GM19463 (cell line): ENCODE measurements around the gene NSUN2.
"Not testable (repeated sequence)": the region's sequence is repeated elsewhere in the genome, so short reads cannot be mapped to it uniquely, and the experiment has no call there.

Experiments
- ATAC-seq: cut with Tn5 transposase; IDR thresholded peaks from one replicate; pipeline ENCODE4 v1.9.1; 2021; ENCODE audit warnings: mild to moderate bottlenecking, moderate library complexity; ENCODE audit not compliant: unreplicated experiment

The NSUN2 gene

GRCh38 chr5:6584727-6585126 is 48.1 kb downstream of the NSUN2 start:
- no peak for ATAC-seq

GRCh38 chr5:6584101-6584645 is 48.7 kb downstream of the NSUN2 start:
- no peak for ATAC-seq

- ATAC-seq, result no peak
Observed at GRCh38 chr5:6583049-6583880, 49.6 kb downstream of the NSUN2 start.

- ATAC-seq, result no peak
Observed at GRCh38 chr5:6582507-6583048, 50.3 kb downstream of the NSUN2 start.

GRCh38 chr5:6581559-6582426 is 51.1 kb downstream of the NSUN2 start:
- no peak for ATAC-seq

- ATAC-seq, result no peak
Observed at GRCh38 chr5:6581090-6581489, 51.8 kb downstream of the NSUN2 start.

GRCh38 chr5:6579535-6579934 is 53.3 kb downstream of the NSUN2 start:
- ATAC-seq, result no peak

GRCh38 chr5:6578676-6579343 is 54.0 kb downstream of the NSUN2 start:
- ATAC-seq, result no peak

GRCh38 chr5:6576861-6577501 is 55.9 kb downstream of the NSUN2 start:
- no peak for ATAC-seq

- no peak for ATAC-seq
Observed at GRCh38 chr5:6574537-6575245, 58.2 kb downstream of the NSUN2 start.

GRCh38 chr5:6574111-6574510 is 58.7 kb downstream of the NSUN2 start:
- no peak for ATAC-seq

GRCh38 chr5:6573651-6574101 is 59.2 kb downstream of the NSUN2 start:
- no peak for ATAC-seq

- no peak for ATAC-seq
Observed at GRCh38 chr5:6572825-6573380, 59.9 kb downstream of the NSUN2 start.

GRCh38 chr5:6572086-6572824 is 60.6 kb downstream of the NSUN2 start:
- no peak for ATAC-seq

- not testable (repeated sequence) for ATAC-seq
Observed at GRCh38 chr5:6571607-6572006, 61.2 kb downstream of the NSUN2 start.

GRCh38 chr5:6570530-6570929 is 62.3 kb downstream of the NSUN2 start:
- no peak for ATAC-seq

GRCh38 chr5:6568889-6569288 is 64.0 kb downstream of the NSUN2 start:
- no peak for ATAC-seq

GRCh38 chr5:6568383-6568782 is 64.5 kb downstream of the NSUN2 start:
- no peak for ATAC-seq

- ATAC-seq, result no peak
Observed at GRCh38 chr5:6567835-6568234, 65.0 kb downstream of the NSUN2 start.
